Daoy (cell line): Measurements from ENCODE around the gene PSMD3. TPM values are rescaled to one million over a fixed set of nuclear protein-coding genes. Genes with fewer than 3 reads are reported as not detected.
"Not testable (repeated sequence)": the region's sequence is repeated elsewhere in the genome, so short reads cannot be mapped to it uniquely, and the experiment has no call there.

Experiments used
- DNase-seq: peaks from one replicate; pipeline ENCODE4 v3.0.0-alpha.2; 2015; ENCODE audit warnings: low read depth
- total RNA-seq: library from RNA; depleted of rRNA; stranded (reverse); fragments of >200 nt; shearing (Covaris generic); gene quantifications from 2 replicates; pipeline ENCODE4 v1.2.3, GENCODE V29; 2014; rRNA removed

The PSMD3 gene
- total RNA-seq, result 146 and 185 TPM in 2 replicates

- peak; percentile 97 for DNase-seq
Measured at GRCh38 chr17:39980351-39981206, at the start of gene PSMD3. Gene PSMD3 (plus strand): TSS chr17:39980807. CDS start chr17:39980971, 164 bp downstream.

GRCh38 chr17:39933912-39934311, 46.7 kb upstream of the PSMD3 start:
- no peak for DNase-seq

GRCh38 chr17:39934324-39934723, 46.3 kb upstream of the PSMD3 start:
- DNase-seq, result no peak

GRCh38 chr17:39935909-39936308, 44.7 kb upstream of the PSMD3 start:
- peak; percentile 51 for DNase-seq

GRCh38 chr17:39937447-39937846, 43.2 kb upstream of the PSMD3 start:
- no peak for DNase-seq

- no peak for DNase-seq
Measured at GRCh38 chr17:39938140-39938869, 42.3 kb upstream of the PSMD3 start.

GRCh38 chr17:39939106-39939505, 41.5 kb upstream of the PSMD3 start:
- DNase-seq, result no peak

GRCh38 chr17:39939588-39940419, 40.8 kb upstream of the PSMD3 start:
- peak; percentile 66 for DNase-seq

GRCh38 chr17:39943702-39944392, 36.8 kb upstream of the PSMD3 start:
- no peak for DNase-seq

- no peak for DNase-seq
Measured at GRCh38 chr17:39944393-39944711, 36.3 kb upstream of the PSMD3 start.

GRCh38 chr17:39946551-39947330, 33.9 kb upstream of the PSMD3 start:
- no peak for DNase-seq

GRCh38 chr17:39948489-39948828, 32.1 kb upstream of the PSMD3 start:
- DNase-seq, result not testable (repeated sequence)

- DNase-seq, result no peak
Measured at GRCh38 chr17:39949028-39949427, 31.6 kb upstream of the PSMD3 start.

- DNase-seq, result no peak
Measured at GRCh38 chr17:39950871-39951348, 29.7 kb upstream of the PSMD3 start.

GRCh38 chr17:39951924-39952679, 28.5 kb upstream of the PSMD3 start:
- no peak for DNase-seq

GRCh38 chr17:39952680-39953470, 27.7 kb upstream of the PSMD3 start:
- peak; percentile 93 for DNase-seq

- no peak for DNase-seq
Measured at GRCh38 chr17:39953471-39953888, 27.1 kb upstream of the PSMD3 start.

GRCh38 chr17:39954876-39955275, 25.7 kb upstream of the PSMD3 start:
- no peak for DNase-seq

- no peak for DNase-seq
Measured at GRCh38 chr17:39955726-39956225, 24.8 kb upstream of the PSMD3 start.
